NCI-H82 treated with DMSO at 0.1 percent for 48 hours (cell line): ENCODE measurements around the gene SF3A1.
A peak's percentile ranks its signal among the peaks of the same experiment; 100 is the strongest.

ENCODE experiments used
- DNase-seq: peaks from one replicate; lab custom pipeline; 2025; ENCODE audit not compliant: unreplicated experiment; lab: John Stamatoyannopoulos, UW

Gene SF3A1

GRCh38 chr22:30325724-30326254, 30.9 kb downstream of the SF3A1 start:
- no peak for DNase-seq

- DNase-seq: peak; percentile 77
Measured at GRCh38 chr22:30325065-30325720, 31.5 kb downstream of the SF3A1 start.

- no peak for DNase-seq
Measured at GRCh38 chr22:30324014-30324730, 32.5 kb downstream of the SF3A1 start.

GRCh38 chr22:30323246-30323645, 33.4 kb downstream of the SF3A1 start:
- no peak for DNase-seq

GRCh38 chr22:30321461-30321860, 35.2 kb downstream of the SF3A1 start:
- DNase-seq: no peak

GRCh38 chr22:30320021-30320556, 36.6 kb downstream of the SF3A1 start:
- DNase-seq: no peak

- no peak for DNase-seq
Measured at GRCh38 chr22:30318799-30319419, 37.8 kb downstream of the SF3A1 start.

GRCh38 chr22:30317778-30318177, 38.9 kb downstream of the SF3A1 start:
- no peak for DNase-seq

GRCh38 chr22:30315962-30316576, 40.6 kb downstream of the SF3A1 start:
- DNase-seq: no peak

- DNase-seq: no peak
Measured at GRCh38 chr22:30314915-30315314, 41.8 kb downstream of the SF3A1 start.

- no peak for DNase-seq
Measured at GRCh38 chr22:30313527-30314363, 42.9 kb downstream of the SF3A1 start.

GRCh38 chr22:30312053-30312452, 44.6 kb downstream of the SF3A1 start:
- DNase-seq: no peak

GRCh38 chr22:30310881-30311771, 45.6 kb downstream of the SF3A1 start:
- no peak for DNase-seq

GRCh38 chr22:30309951-30310741, 46.5 kb downstream of the SF3A1 start:
- DNase-seq: no peak

GRCh38 chr22:30308518-30309230, 48.0 kb downstream of the SF3A1 start:
- DNase-seq: no peak

GRCh38 chr22:30308093-30308492, 48.6 kb downstream of the SF3A1 start:
- no peak for DNase-seq

GRCh38 chr22:30307041-30307574, 49.6 kb downstream of the SF3A1 start:
- DNase-seq: no peak

- DNase-seq: no peak
Measured at GRCh38 chr22:30306627-30307011, 50.1 kb downstream of the SF3A1 start.
